H1 (cell line): Measurements from ENCODE around the gene GP1BB. TPM values are rescaled to one million over a fixed set of nuclear protein-coding genes. Genes with fewer than 3 reads are reported as not detected.

Source experiments
- EZH2 ChIP-seq: fragments of 200-600 bp; sonication (generic); IDR thresholded peaks from 2 replicates; pipeline ENCODE4 v1.7.1; 2012; ENCODE audit warnings: low read depth, mild to moderate bottlenecking, moderate library complexity, low read length, inconsistent platforms; ENCODE audit not compliant: severe bottlenecking
- polyA plus RNA-seq, 7 experiments: library from polyadenylated mRNA; depleted of rRNA in 3 of 7; stranded (reverse) in 5 of 7; unstranded in 2 of 7; fragments of >200 nt in 5 of 7; fragments of 200-250 nt in 2 of 7; gene quantifications; 1 replicate in 5 of 7; 2 replicates in 1 of 7; 4 replicates in 1 of 7; pipeline versions ENCODE4 v1.2.1 to v1.2.3, GENCODE V29; 2011 to 2013; ENCODE audit warnings: missing spikeins in 2 of 7, mixed read lengths in 2 of 7
- total RNA-seq: library from RNA; stranded (reverse); fragmentation: NEBNext Ultra II Directional; extraction: Animal tissue kit (Norgen Biotek cat#: 25700); gene quantifications from 2 replicates; pipeline ENCODE4 v1.2.1, GENCODE V29; 2021
- TF ChIP-seq, protein P1 (sequence below), 3 experiments: IDR thresholded peaks; 1 replicate in 2 of 3; 2 replicates in 1 of 3; pipeline versions ENCODE4 v1.5.1 to v1.6.1; 2011; ENCODE audit warnings: low read length in 3 of 3, mild to moderate bottlenecking in 3 of 3, inconsistent platforms in 2 of 3, low read depth in 1 of 3, moderate library complexity in 1 of 3; ENCODE audit not compliant: insufficient read depth in 1 of 3; ENCODE audit errors: control extremely low read depth in 1 of 3

GP1BB gene
- total and polyA plus RNA-seq, 2 of the 8 experiments (the other 6 are each of a cell fraction or from before 2014, with no cell fraction given), result 0.36 TPM; not detected in 1

DNA sequence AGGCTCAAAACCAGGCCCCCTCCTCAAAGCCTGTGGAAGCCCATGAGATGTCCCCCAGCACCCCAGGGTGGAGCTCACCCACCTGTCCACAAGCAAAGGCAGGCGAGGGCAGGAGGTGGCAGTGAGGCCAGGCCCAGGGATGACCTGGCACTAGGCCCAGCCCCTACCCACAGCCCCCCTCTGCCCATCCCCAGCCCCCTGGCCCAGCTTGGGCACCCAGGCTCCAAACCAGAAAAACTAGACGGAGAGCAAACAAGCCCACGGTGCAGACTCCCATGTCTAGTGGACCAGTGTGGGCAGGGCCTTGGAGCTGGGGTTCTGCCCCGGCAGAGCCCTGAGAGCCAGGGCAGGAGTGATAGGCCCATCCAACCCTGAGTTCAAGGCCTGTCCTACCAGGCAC is 20.3 kb downstream of the GP1BB start (continued):
- TF ChIP-seq, protein P1, sequence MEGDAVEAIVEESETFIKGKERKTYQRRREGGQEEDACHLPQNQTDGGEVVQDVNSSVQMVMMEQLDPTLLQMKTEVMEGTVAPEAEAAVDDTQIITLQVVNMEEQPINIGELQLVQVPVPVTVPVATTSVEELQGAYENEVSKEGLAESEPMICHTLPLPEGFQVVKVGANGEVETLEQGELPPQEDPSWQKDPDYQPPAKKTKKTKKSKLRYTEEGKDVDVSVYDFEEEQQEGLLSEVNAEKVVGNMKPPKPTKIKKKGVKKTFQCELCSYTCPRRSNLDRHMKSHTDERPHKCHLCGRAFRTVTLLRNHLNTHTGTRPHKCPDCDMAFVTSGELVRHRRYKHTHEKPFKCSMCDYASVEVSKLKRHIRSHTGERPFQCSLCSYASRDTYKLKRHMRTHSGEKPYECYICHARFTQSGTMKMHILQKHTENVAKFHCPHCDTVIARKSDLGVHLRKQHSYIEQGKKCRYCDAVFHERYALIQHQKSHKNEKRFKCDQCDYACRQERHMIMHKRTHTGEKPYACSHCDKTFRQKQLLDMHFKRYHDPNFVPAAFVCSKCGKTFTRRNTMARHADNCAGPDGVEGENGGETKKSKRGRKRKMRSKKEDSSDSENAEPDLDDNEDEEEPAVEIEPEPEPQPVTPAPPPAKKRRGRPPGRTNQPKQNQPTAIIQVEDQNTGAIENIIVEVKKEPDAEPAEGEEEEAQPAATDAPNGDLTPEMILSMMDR (IDR thresholded peaks at IDR 0.05; ENCODE audit: control extremely low read depth in 1 of 3, insufficient read depth in 1 of 3, low read depth in 1 of 3, low read length in 3 of 3), result no peak
- no peak for TF ChIP-seq EZH2
